SJSA1 (cell line): Measurements from ENCODE around the gene FOXRED1. TPM values are rescaled to one million over a fixed set of nuclear protein-coding genes. Genes with fewer than 3 reads are reported as not detected.
A peak's percentile ranks its signal among the peaks of the same experiment; 100 is the strongest.

Experiments used
- DNase-seq, 2 experiments: peaks; one replicate each; pipeline ENCODE4 v3.0.0-alpha.2; 2015 to 2020; ENCODE audit warnings: low spot score in 2 of 2, low read depth in 1 of 2
- H3K27ac ChIP-seq: fragments of 250-450 bp; sonication (Bioruptor Pico); 2 replicates; pipeline ENCODE4 v1.5.1; 2020; ENCODE audit warnings: mild to moderate bottlenecking, moderate library complexity
- H3K27me3 ChIP-seq: fragments of 250-450 bp; sonication (Bioruptor Pico); replicated peaks from 2 replicates; pipeline ENCODE4 v1.5.1; 2020; ENCODE audit warnings: mild to moderate bottlenecking, moderate library complexity
- H3K36me3 ChIP-seq: fragments of 250-450 bp; sonication (Bioruptor Pico); 2 replicates; pipeline ENCODE4 v1.5.1; 2020; ENCODE audit warnings: mild to moderate bottlenecking
- H3K4me1 ChIP-seq: fragments of 250-450 bp; sonication (Bioruptor Pico); replicated peaks from 2 replicates; pipeline ENCODE4 v1.6.1; 2021; ENCODE audit warnings: mild to moderate bottlenecking
- H3K4me3 ChIP-seq: fragments of 250-450 bp; sonication (Bioruptor Pico); 2 replicates; pipeline ENCODE4 v1.5.1; 2020; ENCODE audit warnings: mild to moderate bottlenecking
- H3K9me3 ChIP-seq: fragments of 250-450 bp; sonication (Bioruptor Pico); replicated peaks from 2 replicates; pipeline ENCODE4 v1.5.1; 2020; ENCODE audit warnings: mild to moderate bottlenecking
- total RNA-seq: library from RNA; depleted of rRNA; stranded (reverse); fragments of >200 nt; shearing (Covaris generic); gene quantifications from 2 replicates; pipeline ENCODE4 v1.2.3, GENCODE V29; 2014

FOXRED1 gene
- total RNA-seq, 1 experiment from 2014 or later, result 12.8 TPM

GRCh38 chr11:126256216-126256615, 12.7 kb upstream of the FOXRED1 start:
- no peak overlapping the region for H3K27ac ChIP-seq
- H3K4me1 ChIP-seq, result peaks cover 8% of the 10 kb centered on the region; the same call in 1 of the 2 replicates
- no peaks in the 10 kb centered on the region for H3K27me3 ChIP-seq
- peaks cover 9% of the 10 kb centered on the region; the same call in 1 of the 2 replicates for H3K36me3 ChIP-seq
- H3K4me3 ChIP-seq, result no peak overlapping the region
- DNase-seq, result no peak
- H3K9me3 ChIP-seq, result no peaks in the 10 kb centered on the region

- DNase-seq, result no peak
- no peaks in the 10 kb centered on the region for H3K9me3 ChIP-seq
- H3K36me3 ChIP-seq, result peaks cover 15% of the 10 kb centered on the region
- H3K4me3 ChIP-seq, result no peak overlapping the region
- peaks cover 8% of the 10 kb centered on the region; the same call in 1 of the 2 replicates for H3K4me1 ChIP-seq
- no peaks in the 10 kb centered on the region for H3K27me3 ChIP-seq
- H3K27ac ChIP-seq, result no peak overlapping the region
Measured at GRCh38 chr11:126257144-126257543, 11.8 kb upstream of the FOXRED1 start.

GRCh38 chr11:126257764-126258163, 11.2 kb upstream of the FOXRED1 start:
- Histone ChIP-seq H3K27me3 (no peaks in the 10 kb centered on the region), H3K4me3 (no peak overlapping the region), H3K27ac (no peak overlapping the region), H3K9me3 (no peaks in the 10 kb centered on the region), H3K36me3 (peaks cover 21% of the 10 kb centered on the region), H3K4me1 (peaks cover 8% of the 10 kb centered on the region; the same call in 1 of the 2 replicates)
- peak in 1 of 2 experiments; percentile 21 for DNase-seq

GRCh38 chr11:126262216-126262615, 6.7 kb upstream of the FOXRED1 start:
- H3K4me3 ChIP-seq, result no peak overlapping the region
- no peaks in the 10 kb centered on the region for H3K9me3 ChIP-seq
- peaks cover 65% of the 10 kb centered on the region for H3K36me3 ChIP-seq
- no peak for DNase-seq
- H3K27me3 ChIP-seq, result no peaks in the 10 kb centered on the region
- H3K27ac ChIP-seq, result no peak overlapping the region
- H3K4me1 ChIP-seq, result peaks cover 8% of the 10 kb centered on the region; the same call in 1 of the 2 replicates

- Histone ChIP-seq H3K9me3 (no peaks in the 10 kb centered on the region), H3K27me3 (no peaks in the 10 kb centered on the region), H3K4me1 (no peaks in the 10 kb centered on the region), H3K27ac (no peak overlapping the region), H3K4me3 (no peak overlapping the region), H3K36me3 (peaks cover 71% of the 10 kb centered on the region)
- no peak for DNase-seq
Measured at GRCh38 chr11:126263489-126263888, 5.5 kb upstream of the FOXRED1 start.

GRCh38 chr11:126265811-126266210, 3.1 kb upstream of the FOXRED1 start:
- Histone ChIP-seq H3K4me1 (no peaks in the 10 kb centered on the region), H3K27me3 (no peaks in the 10 kb centered on the region), H3K36me3 (peaks cover 66% of the 10 kb centered on the region), H3K4me3 (no peak overlapping the region), H3K27ac (no peak overlapping the region), H3K9me3 (no peaks in the 10 kb centered on the region)
- no peak for DNase-seq

GRCh38 chr11:126267650-126268049, 1.3 kb upstream of the FOXRED1 start:
- H3K27ac ChIP-seq, result peak overlapping the region; percentile 80
- no peaks in the 10 kb centered on the region for H3K4me1 ChIP-seq
- peaks cover 51% of the 10 kb centered on the region for H3K36me3 ChIP-seq
- no peaks in the 10 kb centered on the region for H3K9me3 ChIP-seq
- no peak for DNase-seq
- no peaks in the 10 kb centered on the region for H3K27me3 ChIP-seq
- H3K4me3 ChIP-seq, result peak overlapping the region; percentile 70

- Histone ChIP-seq H3K9me3 (no peaks in the 10 kb centered on the region), H3K27ac (peak overlapping the region; percentile 80), H3K27me3 (no peaks in the 10 kb centered on the region), H3K36me3 (peaks cover 45% of the 10 kb centered on the region), H3K4me1 (no peaks in the 10 kb centered on the region), H3K4me3 (peak overlapping the region; percentile 70)
- no peak for DNase-seq
Measured at GRCh38 chr11:126268361-126268707, 620 bp upstream of the FOXRED1 start.

- no peak for DNase-seq
- Histone ChIP-seq H3K27me3 (no peaks in the 10 kb centered on the region), H3K27ac (no peak overlapping the region), H3K4me1 (no peaks in the 10 kb centered on the region), H3K9me3 (no peaks in the 10 kb centered on the region), H3K36me3 (no peaks in the 10 kb centered on the region), H3K4me3 (no peak overlapping the region)
Measured at GRCh38 chr11:126277322-126277721, 8.4 kb downstream of the FOXRED1 start.

GRCh38 chr11:126277780-126278179, 8.8 kb downstream of the FOXRED1 start:
- Histone ChIP-seq H3K9me3 (no peaks in the 10 kb centered on the region), H3K36me3 (no peaks in the 10 kb centered on the region), H3K27me3 (no peaks in the 10 kb centered on the region), H3K4me3 (no peak overlapping the region), H3K27ac (no peak overlapping the region), H3K4me1 (no peaks in the 10 kb centered on the region)
- no peak for DNase-seq

GRCh38 chr11:126279191-126279590, 10.2 kb downstream of the FOXRED1 start:
- Histone ChIP-seq H3K4me1 (peaks cover 3% of the 10 kb centered on the region; the same call in 1 of the 2 replicates), H3K27ac (no peak overlapping the region), H3K27me3 (no peaks in the 10 kb centered on the region), H3K36me3 (no peaks in the 10 kb centered on the region), H3K4me3 (no peak overlapping the region), H3K9me3 (no peaks in the 10 kb centered on the region)
- no peak for DNase-seq

- DNase-seq, result no peak
- no peak overlapping the region for H3K27ac ChIP-seq
- H3K9me3 ChIP-seq, result no peaks in the 10 kb centered on the region
- H3K27me3 ChIP-seq, result no peaks in the 10 kb centered on the region
- H3K36me3 ChIP-seq, result no peaks in the 10 kb centered on the region
- peaks cover 8% of the 10 kb centered on the region; the same call in 1 of the 2 replicates for H3K4me1 ChIP-seq
- H3K4me3 ChIP-seq, result no peak overlapping the region
Measured at GRCh38 chr11:126280595-126280994, 11.6 kb downstream of the FOXRED1 start.

- Histone ChIP-seq H3K27ac (no peak overlapping the region), H3K4me3 (no peak overlapping the region), H3K9me3 (no peaks in the 10 kb centered on the region), H3K4me1 (peaks cover 8% of the 10 kb centered on the region; the same call in 1 of the 2 replicates), H3K27me3 (no peaks in the 10 kb centered on the region), H3K36me3 (no peaks in the 10 kb centered on the region)
- no peak for DNase-seq
Measured at GRCh38 chr11:126281245-126281644, 12.3 kb downstream of the FOXRED1 start.

- Histone ChIP-seq H3K4me1 (peaks cover 8% of the 10 kb centered on the region; the same call in 1 of the 2 replicates), H3K36me3 (no peaks in the 10 kb centered on the region), H3K27ac (no peak overlapping the region), H3K9me3 (no peaks in the 10 kb centered on the region), H3K4me3 (no peak overlapping the region), H3K27me3 (no peaks in the 10 kb centered on the region)
- DNase-seq, result no peak
Measured at GRCh38 chr11:126281666-126282175, 12.8 kb downstream of the FOXRED1 start.

GRCh38 chr11:126282361-126282735, 13.4 kb downstream of the FOXRED1 start:
- no peak for DNase-seq

More at GRCh38 chr11:126282361-126282735, 13.4 kb downstream of the FOXRED1 start:
- no peaks in the 10 kb centered on the region for H3K27me3 ChIP-seq
- H3K36me3 ChIP-seq, result no peaks in the 10 kb centered on the region
- H3K4me3 ChIP-seq, result peak overlapping the region; percentile 66
- peaks cover 8% of the 10 kb centered on the region; the same call in 1 of the 2 replicates for H3K4me1 ChIP-seq
- no peaks in the 10 kb centered on the region for H3K9me3 ChIP-seq
- no peak overlapping the region for H3K27ac ChIP-seq
